HG03520 (cell line): ENCODE measurements around the gene SAP30BP.

Experiments used
- ATAC-seq: cut with Tn5 transposase; IDR thresholded peaks from one replicate; pipeline ENCODE4 v1.9.1; 2021; ENCODE audit warnings: mild to moderate bottlenecking, moderate library complexity; ENCODE audit not compliant: unreplicated experiment

The SAP30BP gene

DNA sequence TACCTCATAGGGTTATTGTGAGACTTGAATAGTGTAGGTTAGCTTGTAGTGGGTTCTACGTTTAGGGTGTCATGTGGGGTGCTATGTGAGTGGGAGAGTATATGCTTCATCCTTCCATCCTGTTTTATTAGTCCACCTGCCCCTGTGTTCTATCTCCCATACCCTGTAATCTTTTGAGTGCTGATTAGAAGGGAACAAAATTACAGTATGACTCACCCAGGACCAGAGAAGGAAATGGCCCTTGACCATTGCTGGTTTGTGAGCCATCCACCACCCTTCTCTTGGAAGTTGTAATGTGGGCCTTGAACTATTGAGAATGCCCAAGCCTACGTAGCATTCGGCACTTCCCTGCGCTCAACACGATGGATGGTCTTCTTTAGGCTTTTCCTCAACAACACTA is 17.1 kb downstream of the SAP30BP start:
- ATAC-seq: no peak

DNA sequence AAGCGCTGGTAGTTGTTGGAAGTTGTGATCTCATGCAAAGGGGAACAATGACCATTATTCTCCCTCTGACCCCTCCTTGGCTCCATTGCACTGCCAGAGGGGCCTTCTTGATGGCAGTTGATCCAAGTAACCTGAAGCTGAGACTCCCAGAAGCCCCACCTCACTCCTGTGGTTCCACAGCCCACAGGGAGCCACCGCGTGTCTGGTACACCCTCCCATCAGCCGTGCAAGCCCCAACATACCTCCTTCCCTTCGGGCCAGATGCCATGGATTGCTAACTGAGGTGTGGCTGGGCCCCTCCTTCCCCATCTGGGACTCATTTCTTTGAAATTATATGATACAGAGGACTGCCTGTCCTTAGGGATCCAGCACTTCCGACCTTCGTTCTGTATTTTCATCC is 17.8 kb downstream of the SAP30BP start:
- ATAC-seq: no peak

DNA sequence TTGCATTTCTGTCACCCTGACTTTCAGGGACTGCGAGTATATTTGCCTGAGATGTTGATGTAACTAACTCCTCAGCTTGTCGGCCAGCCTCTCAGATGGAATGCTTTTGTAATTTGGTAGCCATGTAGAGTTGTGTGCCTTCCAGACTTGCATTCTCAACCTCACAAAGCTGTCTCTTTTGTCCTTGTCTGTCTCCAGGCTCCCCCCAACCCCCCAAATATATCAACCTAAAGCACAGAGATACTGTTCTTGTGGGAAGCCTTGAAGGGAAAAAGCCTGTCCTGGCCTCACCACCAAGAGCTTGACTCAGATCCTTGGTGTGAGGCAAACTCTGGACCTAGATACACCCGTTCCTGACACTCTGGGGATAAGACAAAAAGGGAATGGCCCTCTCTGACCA is 18.4 kb downstream of the SAP30BP start:
- no peak for ATAC-seq

DNA sequence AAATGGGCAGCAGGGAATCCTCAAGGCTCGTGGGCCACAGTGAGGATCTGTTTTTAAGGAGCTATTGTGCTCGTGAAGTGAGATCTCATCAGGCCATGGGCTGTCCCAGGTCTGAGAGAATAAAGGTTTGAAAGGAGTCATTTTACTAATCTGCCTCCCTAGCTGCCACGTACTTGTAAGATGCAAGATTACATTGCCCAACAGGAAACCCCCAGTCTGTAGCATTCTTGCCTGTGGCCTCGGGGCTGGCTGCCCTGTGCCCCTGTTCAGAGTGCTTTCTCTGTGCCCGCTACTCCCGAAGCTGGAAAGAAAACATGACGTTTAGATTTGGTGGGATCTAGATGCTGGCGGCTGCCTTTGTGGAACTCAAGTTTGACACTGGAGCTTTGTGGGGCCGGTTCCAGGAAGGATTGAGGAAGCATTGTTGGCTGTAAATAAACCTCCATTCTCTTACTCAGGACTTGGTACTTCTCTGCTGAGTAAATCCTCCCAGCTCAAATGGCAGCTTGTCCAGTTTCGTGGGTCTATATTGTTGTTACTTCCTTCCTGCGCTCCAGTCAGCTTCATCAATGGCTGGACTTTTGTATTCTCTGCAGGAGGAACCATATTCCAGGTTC is 21.2 kb downstream of the SAP30BP start:
- ATAC-seq: no peak

DNA sequence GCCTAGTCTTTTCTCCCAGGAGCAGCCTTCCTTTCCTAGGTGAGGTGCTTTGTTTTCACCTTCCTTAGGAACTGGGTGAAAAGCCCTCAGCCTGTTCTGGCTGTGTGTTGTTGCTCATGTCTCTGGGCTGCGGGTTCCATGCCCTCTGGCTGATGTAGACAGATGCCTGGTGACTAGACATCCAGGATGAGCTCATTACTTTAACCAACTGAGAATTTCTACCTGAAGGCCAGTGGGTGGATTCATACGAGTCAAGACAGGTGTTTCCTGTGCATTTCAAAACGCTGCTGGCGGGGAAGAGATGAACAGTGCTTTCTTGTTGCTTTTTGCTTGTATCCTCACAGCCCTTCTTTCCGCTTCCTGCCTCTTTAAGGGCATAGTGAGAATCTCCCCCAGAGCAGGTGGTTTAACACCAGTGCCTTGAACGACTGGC is 22.3 kb downstream of the SAP30BP start:
- no peak for ATAC-seq

DNA sequence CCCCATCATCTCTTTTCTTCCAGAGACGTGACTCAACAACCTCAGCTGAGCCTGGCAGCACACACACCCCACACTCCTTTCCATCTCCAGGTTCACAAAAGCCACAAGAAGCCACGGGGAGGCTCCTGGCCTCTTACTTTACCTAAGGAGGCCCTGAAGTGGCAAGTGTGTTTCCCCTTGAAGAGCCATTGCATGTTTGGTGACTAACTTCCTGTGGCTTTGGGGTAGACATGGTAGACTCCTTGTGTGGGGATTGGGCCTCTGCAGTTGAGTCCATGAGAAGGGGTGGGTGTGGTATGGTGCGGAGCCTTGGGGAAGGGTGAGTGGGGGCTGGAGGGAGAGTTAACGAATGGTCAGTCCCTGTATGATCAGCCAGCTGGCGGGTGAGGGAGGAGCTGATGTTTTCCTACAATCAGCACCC is 24.2 kb downstream of the SAP30BP start:
- no peak for ATAC-seq

DNA sequence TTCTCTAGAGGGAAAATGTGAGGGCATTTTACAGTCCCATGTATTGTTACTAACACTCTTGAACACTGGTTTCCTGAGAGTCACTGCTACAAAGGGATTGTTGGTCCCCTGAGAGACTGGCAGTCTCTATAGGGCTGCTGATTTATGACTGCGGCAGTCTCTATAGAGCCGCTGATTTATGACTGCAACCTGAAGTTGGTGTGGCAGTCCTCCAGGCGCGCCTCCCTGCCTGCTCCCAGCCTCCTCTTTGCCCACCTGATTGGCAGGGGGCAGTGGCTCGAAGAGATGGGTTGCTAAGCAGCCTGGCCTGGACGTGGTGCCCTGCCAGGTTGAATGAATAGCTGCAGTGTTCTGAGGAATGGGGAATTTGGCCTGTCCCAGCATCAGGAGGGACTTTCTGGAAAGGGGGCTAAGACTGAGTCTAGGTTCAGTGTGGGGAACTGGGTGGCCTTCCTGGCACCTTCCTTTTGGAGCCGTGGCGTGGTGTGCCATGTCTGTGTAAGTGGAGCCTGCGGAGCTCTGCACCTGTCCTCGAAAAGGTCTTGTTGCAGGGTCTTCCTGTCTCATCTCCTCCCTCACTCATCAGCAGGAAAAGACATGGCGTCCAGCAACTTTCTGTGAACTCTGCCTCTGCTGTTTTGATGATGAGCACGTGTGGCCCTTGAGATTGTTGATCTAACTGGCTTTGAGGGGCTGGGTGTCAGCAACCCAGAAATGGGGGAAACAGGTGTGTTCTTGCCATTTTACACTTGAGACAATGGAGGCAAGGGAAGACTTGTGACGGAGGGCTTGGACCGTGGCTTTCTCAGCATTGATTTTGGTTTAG is 24.9 kb downstream of the SAP30BP start:
- ATAC-seq: no peak

DNA sequence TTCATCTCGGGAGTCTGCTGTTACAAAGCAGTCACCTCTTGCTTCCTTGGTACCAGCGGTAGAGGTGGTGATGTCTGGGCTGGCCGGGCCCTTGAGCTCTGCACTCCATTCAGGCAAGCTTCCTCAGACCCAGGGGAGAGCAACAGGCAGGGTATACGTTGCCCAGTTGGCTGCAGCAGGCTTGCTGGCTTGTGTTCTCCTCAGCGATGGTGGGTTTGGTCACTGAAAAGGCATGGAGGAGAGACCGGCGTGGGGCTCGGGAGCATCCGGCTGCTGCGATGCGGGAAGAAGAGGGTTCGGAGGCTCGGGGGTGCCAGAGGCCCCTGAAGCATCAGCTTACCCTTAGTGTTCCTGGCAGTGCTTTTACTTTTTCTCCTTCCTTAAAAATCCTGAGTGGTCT is 25.8 kb downstream of the SAP30BP start:
- no peak for ATAC-seq

DNA sequence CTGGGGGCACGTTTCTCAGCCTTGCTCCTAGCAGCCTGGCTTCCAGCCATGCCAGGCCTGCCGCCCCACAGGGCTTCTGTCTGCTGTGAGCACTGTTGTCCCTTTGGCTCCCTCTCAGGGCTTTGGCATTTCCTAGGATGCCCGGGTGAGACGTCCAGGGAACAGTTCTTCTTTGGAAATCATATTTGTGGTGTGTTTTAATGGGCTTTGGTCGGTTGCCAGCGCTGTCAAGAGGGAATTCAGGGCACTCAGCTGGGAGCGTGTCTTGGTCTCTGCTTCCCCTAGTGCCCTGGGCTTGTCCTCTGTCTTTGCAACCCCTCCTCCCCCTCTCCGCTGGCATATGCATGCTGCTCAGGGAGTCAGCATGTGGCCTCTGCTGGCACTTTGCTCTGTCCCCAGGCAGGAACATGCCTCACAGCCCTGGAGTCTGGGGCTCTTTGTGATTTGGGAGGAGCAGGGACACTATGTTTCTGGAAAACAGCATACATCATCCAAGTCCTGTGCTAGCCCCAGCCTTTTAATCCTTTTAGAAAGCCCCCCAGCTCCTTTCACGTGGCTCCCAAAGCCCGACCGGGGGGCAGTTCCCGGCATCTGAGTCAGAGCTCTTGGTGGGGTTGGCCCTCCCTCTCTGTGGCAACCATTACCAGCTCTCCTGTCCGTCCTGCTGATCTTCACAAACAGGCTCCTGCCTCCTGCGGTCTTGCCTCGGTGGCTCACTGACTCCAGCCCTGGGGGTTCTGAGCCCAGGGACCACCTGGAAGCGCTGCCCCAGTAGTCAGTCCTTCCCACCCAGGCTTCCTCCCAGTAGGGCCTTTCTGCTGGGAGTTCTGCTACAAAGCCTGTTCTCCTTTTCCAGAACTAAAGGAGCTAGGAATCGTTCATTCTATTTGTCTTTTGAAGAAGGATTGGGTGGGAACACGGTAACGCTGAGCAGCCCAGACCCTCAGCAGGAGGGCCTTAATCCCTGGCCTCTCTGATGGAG is 26.7 kb downstream of the SAP30BP start:
- ATAC-seq: no peak

DNA sequence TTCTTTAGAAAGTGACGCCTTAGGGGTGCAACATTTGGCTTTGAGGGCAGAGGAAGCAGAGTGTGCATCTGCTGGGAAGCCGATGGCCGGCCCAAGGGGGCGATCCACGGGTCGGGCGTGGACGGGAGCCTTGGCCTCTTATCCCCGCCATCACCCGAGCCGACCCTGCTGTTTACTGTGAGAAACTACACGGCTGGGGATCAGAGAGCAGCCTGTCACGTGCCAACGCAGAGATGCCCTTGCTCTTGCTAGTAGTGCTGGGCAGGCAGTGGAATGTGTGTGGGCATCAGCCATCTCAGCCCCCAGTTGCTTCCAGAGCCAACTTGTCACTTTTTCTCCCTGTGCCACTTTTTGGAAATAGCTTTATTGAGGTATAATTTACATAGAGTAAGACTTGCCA is 27.4 kb downstream of the SAP30BP start:
- ATAC-seq: no peak

DNA sequence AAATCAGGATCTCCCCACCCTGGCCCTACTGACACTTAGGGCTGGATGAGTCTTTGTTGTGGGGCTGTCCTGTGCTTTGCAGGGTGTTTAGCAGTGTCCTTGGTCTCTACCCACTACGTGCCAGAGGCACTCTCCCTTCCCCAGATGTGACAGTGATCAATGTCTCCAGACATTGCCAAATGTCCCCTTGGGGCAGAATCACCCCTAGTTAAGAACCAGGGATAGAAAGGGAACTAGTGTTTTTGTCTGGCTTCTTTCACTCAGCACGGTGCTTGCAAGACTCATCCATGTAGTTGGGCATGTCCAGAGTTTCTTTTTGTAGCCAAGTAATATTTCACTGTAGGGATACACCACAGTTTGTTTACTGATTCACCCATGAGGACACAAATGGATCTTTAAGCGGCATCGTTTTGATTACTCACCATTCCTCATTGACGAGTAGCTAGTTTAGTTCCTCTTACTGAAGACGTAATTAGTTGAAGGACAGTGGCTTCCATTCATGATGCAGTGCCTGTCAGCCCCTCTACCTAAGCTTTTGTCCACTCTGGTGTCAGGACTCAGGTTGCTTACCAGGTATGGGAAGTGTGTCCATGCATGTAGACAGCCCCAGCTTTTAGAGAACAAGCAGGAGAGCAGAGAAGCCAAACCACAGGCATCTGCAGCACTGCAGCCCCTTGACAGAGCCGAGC is 28.1 kb downstream of the SAP30BP start:
- no peak for ATAC-seq

DNA sequence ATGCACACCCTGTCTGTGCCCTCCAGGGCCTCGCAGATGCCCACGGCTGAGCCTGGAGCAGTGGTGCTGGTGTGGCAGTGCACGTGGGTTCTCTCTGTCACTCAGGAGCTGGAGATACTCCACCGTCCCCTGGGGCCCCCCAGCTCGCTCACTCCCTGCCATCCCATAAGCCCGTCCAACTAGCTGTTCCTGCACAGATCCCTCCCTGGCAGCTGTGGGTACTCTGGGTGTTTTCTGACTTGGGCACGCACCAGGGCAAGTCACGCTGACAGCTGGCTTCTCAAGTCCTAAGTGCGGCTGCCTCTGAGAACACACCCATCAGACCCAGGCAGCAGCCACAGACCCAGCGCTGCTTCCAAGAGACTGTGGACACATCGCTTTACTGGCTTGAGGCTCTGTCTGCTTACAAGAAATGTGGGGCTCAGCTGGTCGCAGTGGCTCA is 28.7 kb downstream of the SAP30BP start:
- ATAC-seq: no peak

DNA sequence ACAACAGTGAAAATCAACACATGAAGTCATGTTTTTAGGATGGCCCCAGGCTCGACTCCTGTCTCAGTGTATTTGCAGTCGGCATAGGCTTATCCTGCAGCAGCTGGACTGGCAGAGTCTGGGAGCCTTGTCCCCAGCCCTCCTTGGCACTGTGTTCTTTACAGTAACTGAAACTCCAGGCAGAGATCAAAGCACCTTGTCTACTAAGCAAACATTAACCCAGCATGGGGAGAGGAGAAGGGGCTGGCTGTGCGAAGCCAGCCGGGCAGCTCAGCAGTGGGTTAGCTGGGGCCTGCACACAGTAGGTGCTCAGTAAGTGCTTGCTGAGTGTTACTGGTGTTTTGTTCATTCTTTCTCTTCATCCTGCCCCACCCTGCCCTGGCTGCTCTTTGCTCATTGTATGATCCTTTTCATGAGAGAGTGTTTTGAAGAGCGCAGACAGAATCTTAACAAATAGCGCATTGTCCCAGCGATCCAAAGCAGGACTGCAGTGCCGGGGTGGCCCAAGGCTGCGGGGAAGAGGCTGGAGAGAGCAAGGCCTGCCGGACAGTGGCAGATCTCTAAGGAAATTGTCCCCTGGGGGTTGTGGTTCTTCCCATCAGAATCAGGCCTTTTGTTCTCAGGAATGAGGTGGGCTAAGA is 30.6 kb downstream of the SAP30BP start:
- no peak for ATAC-seq

DNA sequence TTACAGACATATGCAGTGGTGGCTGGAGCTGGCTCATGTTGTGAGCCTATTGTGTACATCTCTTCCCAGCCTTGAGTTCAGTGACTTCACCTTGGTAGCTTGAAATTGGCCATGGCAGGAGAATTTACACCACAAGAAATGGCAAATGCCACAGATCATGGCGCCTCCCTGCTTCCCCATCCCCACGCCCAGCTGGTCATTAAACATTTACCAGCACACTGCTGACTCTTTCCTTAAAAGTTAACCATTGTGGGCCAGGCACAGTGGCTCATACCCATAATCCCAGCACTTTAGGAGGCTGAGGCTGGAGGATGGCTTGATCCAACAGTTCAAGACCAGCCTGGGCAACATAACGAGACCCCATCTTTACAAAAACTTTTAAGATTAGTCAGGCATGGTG is 31.5 kb downstream of the SAP30BP start:
- no peak for ATAC-seq

DNA sequence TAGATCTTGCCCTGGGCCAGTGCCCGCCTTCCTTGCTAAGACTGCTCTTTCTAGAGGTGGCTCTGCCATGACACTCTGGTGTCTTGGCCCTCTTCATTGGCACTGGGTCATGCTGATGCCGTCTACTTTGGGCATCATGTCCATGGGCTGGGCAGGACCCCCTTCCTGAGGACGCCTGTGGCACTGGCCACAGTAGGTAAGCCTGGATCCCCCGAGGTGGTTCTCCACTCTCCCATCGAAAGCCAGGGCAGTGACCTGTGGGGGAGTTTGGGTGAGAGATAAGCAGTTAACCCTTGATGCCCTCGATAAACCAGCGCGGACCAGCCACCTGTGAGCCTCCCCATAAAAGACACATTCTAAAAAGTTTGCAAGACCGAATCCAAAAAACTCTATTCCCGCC is 34.1 kb downstream of the SAP30BP start:
- no peak for ATAC-seq

DNA sequence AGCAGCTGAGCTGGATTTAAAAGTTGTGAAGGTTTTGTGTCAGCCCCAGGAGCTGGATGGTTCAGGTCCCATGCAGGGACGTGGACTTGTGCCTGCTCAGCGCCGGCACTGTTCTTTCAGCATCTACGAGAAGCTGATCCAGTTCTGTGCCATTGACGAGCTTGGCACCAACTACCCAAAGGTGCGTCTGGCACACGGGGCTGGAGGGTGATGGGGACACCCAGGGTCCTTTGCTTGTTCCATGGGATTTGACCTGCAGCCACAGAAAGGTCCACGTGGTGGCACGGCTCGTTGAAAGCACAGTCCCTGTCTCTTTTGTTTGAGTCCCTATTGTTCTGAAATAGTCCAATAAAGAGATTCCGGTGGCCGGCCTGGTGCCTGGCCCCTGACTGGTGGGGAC is 36.1 kb downstream of the SAP30BP start:
- no peak for ATAC-seq

DNA sequence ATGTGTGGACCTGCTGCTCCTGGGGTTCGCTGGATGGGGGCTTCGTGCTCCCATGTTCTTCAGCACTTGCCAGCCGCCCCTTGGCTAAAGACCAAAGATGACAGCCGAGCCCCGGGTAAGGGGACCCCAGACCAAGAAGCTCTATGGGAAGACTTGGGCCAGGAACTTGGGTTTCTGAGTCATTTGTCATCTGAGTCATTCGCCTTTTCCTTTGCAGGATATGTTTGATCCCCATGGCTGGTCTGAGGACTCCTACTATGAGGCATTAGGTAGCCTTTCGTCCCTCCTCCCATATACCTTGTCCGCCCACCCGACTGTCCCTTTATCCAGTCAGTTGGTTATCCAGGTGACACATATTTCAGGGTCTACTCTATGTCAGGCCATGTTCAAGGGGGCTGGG is 36.5 kb downstream of the SAP30BP start:
- ATAC-seq: no peak

DNA sequence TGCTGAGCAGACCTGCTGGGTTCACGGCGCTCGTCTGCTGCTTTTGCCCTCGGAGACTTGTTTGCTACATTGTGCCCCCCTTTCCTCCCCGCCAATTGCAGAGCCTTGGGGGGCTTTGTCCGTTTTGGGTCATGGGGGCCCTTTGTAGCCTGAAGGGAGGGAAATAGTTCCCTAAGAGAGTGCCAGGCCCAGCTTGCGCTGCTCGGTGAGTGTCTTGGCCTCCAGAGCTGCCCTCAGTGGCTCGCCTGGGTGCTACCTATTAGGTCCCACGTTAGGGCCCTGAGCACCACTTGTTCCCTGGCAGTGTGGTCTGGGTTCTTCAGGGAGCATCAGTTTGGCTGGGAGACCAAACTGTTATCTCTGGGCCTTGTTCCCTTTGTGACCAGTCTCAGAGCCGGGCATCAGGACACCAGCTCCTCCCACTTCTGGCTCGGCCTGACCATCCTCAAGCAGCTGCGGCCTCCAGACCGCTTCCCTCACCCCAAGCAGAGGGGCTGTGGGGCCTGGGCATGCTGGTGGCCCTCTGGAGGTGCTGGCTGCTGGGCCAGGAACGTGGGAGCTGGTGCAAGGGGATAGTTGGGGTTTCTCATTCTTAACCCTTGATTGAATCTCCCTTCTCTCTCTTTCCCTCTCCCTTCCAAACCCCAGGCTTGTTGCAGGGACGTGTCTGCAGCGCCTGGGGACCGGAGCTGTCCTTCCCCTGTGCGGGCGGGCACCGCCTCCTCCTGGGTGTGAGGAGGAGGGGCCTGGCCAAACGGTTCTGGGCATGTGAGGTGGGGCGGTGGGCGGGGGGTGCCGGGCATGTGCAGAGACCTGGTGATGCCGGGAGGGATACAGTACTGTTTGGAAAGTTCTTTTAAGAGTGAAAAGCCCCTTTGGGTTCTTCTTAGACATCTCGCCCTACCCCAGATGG is 38.1 kb downstream of the SAP30BP start:
- no peak for ATAC-seq

DNA sequence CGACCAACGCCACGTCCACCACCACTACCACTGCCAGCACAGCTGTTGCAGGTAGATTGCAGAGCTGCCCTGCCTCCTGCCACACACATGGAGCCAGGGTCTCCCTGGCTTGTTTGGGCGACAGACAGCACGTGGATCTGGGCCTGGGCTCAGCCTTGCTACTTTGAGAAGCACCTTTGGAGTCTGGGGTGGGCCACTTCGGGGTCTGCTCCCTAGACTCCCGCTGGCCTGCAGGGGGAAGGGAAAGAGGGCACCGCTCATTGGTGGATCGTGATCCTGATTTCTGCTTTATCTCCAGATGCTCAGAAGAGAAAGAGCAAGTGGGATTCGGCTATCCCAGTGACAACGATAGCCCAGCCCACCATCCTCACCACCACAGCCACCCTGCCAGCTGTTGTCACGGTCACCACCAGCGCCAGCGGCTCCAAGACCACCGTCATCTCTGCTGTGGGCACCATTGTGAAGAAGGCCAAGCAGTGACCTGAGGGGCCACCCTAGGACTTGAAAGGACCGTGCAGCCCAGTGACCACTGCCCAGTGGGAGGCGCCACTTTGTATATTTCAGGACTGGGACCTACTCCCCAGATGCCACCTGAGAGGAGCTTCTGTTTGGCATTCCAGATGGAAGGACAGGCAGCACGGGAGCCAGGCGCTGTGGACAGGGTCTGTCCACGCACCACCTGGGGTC is 39.0 kb downstream of the SAP30BP start:
- ATAC-seq: no peak
